ENCODE results near the gene RAB12.

DNA sequence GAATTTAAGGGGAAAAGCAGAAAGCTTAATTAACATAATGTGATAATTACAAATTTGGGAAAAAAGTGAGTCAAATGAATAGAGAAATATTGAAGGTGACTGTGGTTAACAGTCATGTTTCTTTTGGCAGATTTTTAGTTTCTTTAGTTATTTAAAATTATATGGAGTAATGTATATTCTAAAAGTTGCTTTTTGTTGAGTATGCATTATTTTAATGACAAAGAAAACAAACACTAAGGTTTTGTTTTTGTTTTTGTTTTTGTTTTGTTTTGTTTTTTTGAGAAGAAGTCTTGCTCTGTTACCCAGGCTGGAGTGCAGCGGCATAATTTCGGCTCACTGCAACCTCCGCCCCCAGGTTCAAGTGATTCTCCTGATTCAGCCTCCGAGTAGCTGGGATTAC lies 65.8 kb downstream of the RAB12 start:
- TF ChIP-seq, protein P1, sequence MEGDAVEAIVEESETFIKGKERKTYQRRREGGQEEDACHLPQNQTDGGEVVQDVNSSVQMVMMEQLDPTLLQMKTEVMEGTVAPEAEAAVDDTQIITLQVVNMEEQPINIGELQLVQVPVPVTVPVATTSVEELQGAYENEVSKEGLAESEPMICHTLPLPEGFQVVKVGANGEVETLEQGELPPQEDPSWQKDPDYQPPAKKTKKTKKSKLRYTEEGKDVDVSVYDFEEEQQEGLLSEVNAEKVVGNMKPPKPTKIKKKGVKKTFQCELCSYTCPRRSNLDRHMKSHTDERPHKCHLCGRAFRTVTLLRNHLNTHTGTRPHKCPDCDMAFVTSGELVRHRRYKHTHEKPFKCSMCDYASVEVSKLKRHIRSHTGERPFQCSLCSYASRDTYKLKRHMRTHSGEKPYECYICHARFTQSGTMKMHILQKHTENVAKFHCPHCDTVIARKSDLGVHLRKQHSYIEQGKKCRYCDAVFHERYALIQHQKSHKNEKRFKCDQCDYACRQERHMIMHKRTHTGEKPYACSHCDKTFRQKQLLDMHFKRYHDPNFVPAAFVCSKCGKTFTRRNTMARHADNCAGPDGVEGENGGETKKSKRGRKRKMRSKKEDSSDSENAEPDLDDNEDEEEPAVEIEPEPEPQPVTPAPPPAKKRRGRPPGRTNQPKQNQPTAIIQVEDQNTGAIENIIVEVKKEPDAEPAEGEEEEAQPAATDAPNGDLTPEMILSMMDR (conservative IDR thresholded peaks at IDR 0.05; ENCODE audit: low read length) = no peak
- no peak for TF ChIP-seq EZH2phosphoT487 (IDR thresholded peaks at IDR 0.05; ENCODE audit: borderline replicate concordance, low read depth, low read length)
